SK-N-SH (cell line): ENCODE measurements around the gene IQGAP2.

Experiments
- CTCF ChIP-seq: fragments of 200-600 bp; sonication (generic); IDR thresholded peaks from 2 replicates; pipeline ENCODE4 v1.6.1; 2017; ENCODE audit warnings: antibody characterized with exemption, mild to moderate bottlenecking, moderate library complexity
- EP300 ChIP-seq, 2 experiments: IDR thresholded peaks; 2 replicates each; pipeline versions ENCODE4 v1.4.0 to v1.6.1; 2012; ENCODE audit warnings: borderline replicate concordance in 1 of 2, low read depth in 1 of 2, low read length in 1 of 2
- EZH2phosphoT487 ChIP-seq: fragments of 200-600 bp; sonication (generic); IDR thresholded peaks from 2 replicates; pipeline ENCODE4 v1.6.1; 2017; ENCODE audit warnings: low read depth, mixed run types, mild to moderate bottlenecking, antibody characterized with exemption, moderate library complexity, borderline replicate concordance
- MAX ChIP-seq: IDR thresholded peaks from 2 replicates; pipeline ENCODE4 v1.4.0; 2012; ENCODE audit warnings: low read depth
- PBX3 ChIP-seq: IDR thresholded peaks from 2 replicates; pipeline ENCODE4; 2012
- POLR2AphosphoS5 ChIP-seq: IDR thresholded peaks from 2 replicates; pipeline ENCODE4 v1.6.1; 2012; ENCODE audit warnings: low read depth, low read length
- RCOR1 ChIP-seq: fragments of 150-350 bp; IDR thresholded peaks from 2 replicates; pipeline ENCODE4 v1.6.1; 2017; ENCODE audit warnings: antibody characterized with exemption, low read length
- REST ChIP-seq: IDR thresholded peaks from 2 replicates; pipeline ENCODE4 v1.6.1; 2012; ENCODE audit warnings: mild to moderate bottlenecking, low read depth, low read length, moderate library complexity
- SIN3A ChIP-seq: IDR thresholded peaks from 2 replicates; pipeline ENCODE4 v1.6.1; 2012; ENCODE audit warnings: low read depth, mild to moderate bottlenecking, low read length, moderate library complexity, borderline replicate concordance
- TAF1 ChIP-seq: IDR thresholded peaks from 2 replicates; pipeline ENCODE4 v1.6.1; 2012; ENCODE audit warnings: low read depth, mild to moderate bottlenecking, low read length, moderate library complexity, borderline replicate concordance
- TEAD4 ChIP-seq: IDR thresholded peaks from 2 replicates; pipeline ENCODE4 v1.4.0; 2012; ENCODE audit warnings: mild to moderate bottlenecking, borderline replicate concordance; ENCODE audit not compliant: insufficient read depth
- USF1 ChIP-seq: IDR thresholded peaks from 2 replicates; pipeline ENCODE4 v1.4.0; 2012; ENCODE audit warnings: low read depth, borderline replicate concordance
- USF2 ChIP-seq: fragments of 150-350 bp; IDR thresholded peaks from 2 replicates; pipeline ENCODE4 v1.6.1; 2017; ENCODE audit warnings: antibody characterized with exemption, low read length, low read depth, borderline replicate concordance
- YY1 ChIP-seq: IDR thresholded peaks from 2 replicates; pipeline ENCODE4 v1.4.0; 2012; ENCODE audit warnings: low read depth, mild to moderate bottlenecking

- no peak for TF ChIP-seq EP300 (IDR thresholded peaks at IDR 0.05; ENCODE audit: borderline replicate concordance in 1 of 2, low read depth in 1 of 2, low read length in 1 of 2)
- TF ChIP-seq CTCF: no peak
- no peak for TF ChIP-seq TAF1
- TF ChIP-seq YY1: no peak
- no peak for TF ChIP-seq PBX3
- no peak for TF ChIP-seq POLR2AphosphoS5
- no peak for TF ChIP-seq REST
- no peak for TF ChIP-seq MAX
- TF ChIP-seq USF1: no peak
- no peak for TF ChIP-seq USF2
- no peak for TF ChIP-seq EZH2phosphoT487
- TF ChIP-seq SIN3A: no peak
- TF ChIP-seq TEAD4: no peak
- no peak for TF ChIP-seq RCOR1
These were observed 84.3 kb downstream of the IQGAP2 start for GRCh38 chr5:76487386-76487785.
